Ascending aorta (tissue), 2 donors: ENCODE measurements around the gene SUMO4. TPM values are rescaled to one million over a fixed set of nuclear protein-coding genes. Genes with fewer than 3 reads are reported as not detected.

ENCODE experiments used
- DNase-seq, 2 donors: peaks; one replicate each; pipeline ENCODE4 v3.0.0-alpha.2; 2019; ENCODE audit warnings: low spot score in 2 of 2
- H3K27ac ChIP-seq, 2 donors: fragments of 200-600 bp; sonication (generic); one replicate each; pipeline ENCODE4 v1.5.1; 2016 to 2017; ENCODE audit warnings: mild to moderate bottlenecking in 1 of 2
- H3K27me3 ChIP-seq: fragments of 200-600 bp; sonication (generic); one replicate; pipeline ENCODE4 v1.5.1; 2017
- H3K36me3 ChIP-seq, 2 donors: fragments of 200-600 bp; sonication (generic); one replicate each; pipeline ENCODE4 v1.5.1; 2016
- H3K4me1 ChIP-seq, 2 donors: fragments of 200-600 bp; sonication (generic); one replicate each; pipeline ENCODE4 v1.5.1; 2016 to 2017; ENCODE audit warnings: mild to moderate bottlenecking in 1 of 2
- H3K4me3 ChIP-seq, 2 donors: fragments of 200-600 bp; sonication (generic); one replicate each; pipeline ENCODE4 v1.5.1; 2016 to 2017; ENCODE audit warnings: mild to moderate bottlenecking in 1 of 2
- H3K9me3 ChIP-seq, 2 donors: fragments of 200-600 bp; sonication (generic); one replicate each; pipeline ENCODE4 v1.5.1; 2016
- CTCF ChIP-seq, 3 experiments: fragments of 200-600 bp in 2 of 3; fragments of 450-650 bp in 1 of 3; sonication (generic) in 2 of 3; IDR thresholded peaks; one replicate each; pipeline ENCODE4 v1.5.1; 2016 to 2019; ENCODE audit warnings: antibody characterized with exemption in 3 of 3, mild to moderate bottlenecking in 1 of 3, moderate library complexity in 1 of 3
- intact Hi-C: fragments of 100-400 bp; cut with DNase I; formaldehyde crosslinking; loops from one replicate; pipeline ENCODE4 v1.15.1; 2023
- total RNA-seq: library from RNA; depleted of rRNA; stranded (reverse); fragments of >200 nt; gene quantifications from one replicate; pipeline ENCODE4 v1.1.0, GENCODE V29; 2016

SUMO4 gene
- total RNA-seq, 1 donor from 2014 or later: not detected

- Histone ChIP-seq H3K36me3 (peaks cover 3 to 6% of the 10 kb centered on the region in 2 donors), H3K4me1 (peaks cover 0 to 5% of the 10 kb centered on the region in 2 donors), H3K27me3 (no peaks in the 10 kb centered on the region), H3K9me3 (no peaks in the 10 kb centered on the region), H3K4me3 (no peak overlapping the region), H3K27ac (no peak overlapping the region)
- DNase-seq: no peak
- intact Hi-C loops: no loop called here
- no peak for TF ChIP-seq CTCF (IDR thresholded peaks at IDR 0.05)
Observed at GRCh38 chr6:149392093-149392492, 8.0 kb upstream of the SUMO4 start.

- no peak for TF ChIP-seq CTCF (IDR thresholded peaks at IDR 0.05)
- intact Hi-C loops: no loop called here
- Histone ChIP-seq H3K9me3 (no peaks in the 10 kb centered on the region), H3K4me1 (peaks cover 0 to 5% of the 10 kb centered on the region in 2 donors), H3K27me3 (no peaks in the 10 kb centered on the region), H3K4me3 (no peak overlapping the region), H3K27ac (no peak overlapping the region), H3K36me3 (peaks cover 3 to 7% of the 10 kb centered on the region in 2 donors)
- DNase-seq: no peak
Observed at GRCh38 chr6:149392535-149392934, 7.5 kb upstream of the SUMO4 start.

- Histone ChIP-seq H3K4me1 (peaks cover 0 to 3% of the 10 kb centered on the region in 2 donors), H3K9me3 (no peaks in the 10 kb centered on the region), H3K27me3 (no peaks in the 10 kb centered on the region), H3K27ac (no peak overlapping the region), H3K36me3 (peaks cover 3 to 11% of the 10 kb centered on the region in 2 donors), H3K4me3 (no peak overlapping the region)
- DNase-seq: no peak
- TF ChIP-seq CTCF (IDR thresholded peaks at IDR 0.05): no peak
- intact Hi-C loops: no loop called here
Observed at GRCh38 chr6:149393002-149393679, 6.9 kb upstream of the SUMO4 start.

GRCh38 chr6:149395185-149395584 lies 4.9 kb upstream of the SUMO4 start:
- Histone ChIP-seq H3K4me3 (no peak overlapping the region), H3K27ac (no peak overlapping the region), H3K27me3 (no peaks in the 10 kb centered on the region), H3K4me1 (no peaks in the 10 kb centered on the region), H3K36me3 (peaks cover 13 to 25% of the 10 kb centered on the region in 2 donors), H3K9me3 (no peaks in the 10 kb centered on the region)
- intact Hi-C loops: no loop called here
- DNase-seq: no peak
- TF ChIP-seq CTCF (IDR thresholded peaks at IDR 0.05): no peak

GRCh38 chr6:149397384-149397783 lies 2.7 kb upstream of the SUMO4 start:
- no peak overlapping the region for H3K4me3 ChIP-seq
- DNase-seq: no peak
- intact Hi-C loops: no loop called here
- TF ChIP-seq CTCF (IDR thresholded peaks at IDR 0.05): no peak
- no peak overlapping the region for H3K27ac ChIP-seq
- H3K36me3 ChIP-seq: peaks cover 20 to 28% of the 10 kb centered on the region in 2 donors
- H3K4me1 ChIP-seq: no peaks in the 10 kb centered on the region
- no peaks in the 10 kb centered on the region for H3K9me3 ChIP-seq
- H3K27me3 ChIP-seq: no peaks in the 10 kb centered on the region
